Measurements from ENCODE around the gene ANKFN1. TPM values are rescaled to one million over a fixed set of nuclear protein-coding genes. Genes with fewer than 3 reads are reported as not detected.
"Not testable (repeated sequence)": the region's sequence is repeated elsewhere in the genome, so short reads cannot be mapped to it uniquely, and the experiment has no call there.

Gene ANKFN1
- total RNA-seq, 1 donor from 2014 or later, result not detected

- DNase-seq (ENCODE audit: low read depth in 2 of 2), result no peak
Observed at GRCh38 chr17:56347639-56348038, 194.4 kb downstream of the ANKFN1 start.

DNA sequence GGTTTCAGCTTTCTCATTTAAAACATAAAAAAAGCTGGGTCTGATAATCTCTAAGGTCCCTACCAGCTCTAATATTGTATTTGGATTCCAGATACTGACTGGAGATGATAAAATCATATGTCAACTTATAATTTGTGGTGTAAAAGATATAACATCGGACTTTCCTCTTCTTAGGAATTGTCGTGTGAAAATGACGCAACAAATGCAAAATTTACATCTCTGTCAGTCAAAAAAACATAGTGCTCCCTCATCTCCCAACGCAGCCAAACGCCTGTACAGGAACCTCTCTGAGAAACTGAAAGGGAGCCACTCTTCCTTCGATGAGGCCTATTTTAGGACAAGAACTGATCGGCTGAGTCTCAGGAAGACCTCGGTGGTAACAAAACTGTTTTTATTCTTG is 197.3 kb downstream of the ANKFN1 start:
- no peak for DNase-seq (ENCODE audit: low read depth in 2 of 2)

DNA sequence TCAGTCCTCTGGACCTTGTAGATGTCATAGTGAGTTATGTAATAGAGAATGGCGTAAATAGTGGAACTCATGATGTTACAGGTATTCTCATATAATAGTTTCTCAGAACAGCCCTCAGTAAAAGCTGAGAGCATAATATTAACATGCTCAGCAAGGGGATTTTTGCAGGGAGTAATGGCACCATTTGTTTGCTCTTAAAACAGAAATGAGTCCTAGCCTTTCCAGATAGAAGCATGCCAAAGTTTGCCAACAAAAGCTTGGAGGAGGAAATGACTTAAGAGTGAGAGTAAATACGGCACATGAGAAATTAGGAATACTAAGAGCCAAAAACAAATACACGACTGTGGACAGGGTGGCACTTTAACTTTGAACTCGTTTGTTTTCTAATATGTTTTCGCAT is 198.4 kb downstream of the ANKFN1 start:
- DNase-seq (ENCODE audit: low read depth in 2 of 2), result no peak

- no peak for DNase-seq (ENCODE audit: low read depth in 2 of 2)
Observed at GRCh38 chr17:56358651-56359050, 205.4 kb downstream of the ANKFN1 start.

- no peak for DNase-seq (ENCODE audit: low read depth in 2 of 2)
Observed at GRCh38 chr17:56359518-56359917, 206.2 kb downstream of the ANKFN1 start.

GRCh38 chr17:56367366-56367765 is 214.1 kb downstream of the ANKFN1 start:
- DNase-seq (ENCODE audit: low read depth in 2 of 2), result no peak

DNA sequence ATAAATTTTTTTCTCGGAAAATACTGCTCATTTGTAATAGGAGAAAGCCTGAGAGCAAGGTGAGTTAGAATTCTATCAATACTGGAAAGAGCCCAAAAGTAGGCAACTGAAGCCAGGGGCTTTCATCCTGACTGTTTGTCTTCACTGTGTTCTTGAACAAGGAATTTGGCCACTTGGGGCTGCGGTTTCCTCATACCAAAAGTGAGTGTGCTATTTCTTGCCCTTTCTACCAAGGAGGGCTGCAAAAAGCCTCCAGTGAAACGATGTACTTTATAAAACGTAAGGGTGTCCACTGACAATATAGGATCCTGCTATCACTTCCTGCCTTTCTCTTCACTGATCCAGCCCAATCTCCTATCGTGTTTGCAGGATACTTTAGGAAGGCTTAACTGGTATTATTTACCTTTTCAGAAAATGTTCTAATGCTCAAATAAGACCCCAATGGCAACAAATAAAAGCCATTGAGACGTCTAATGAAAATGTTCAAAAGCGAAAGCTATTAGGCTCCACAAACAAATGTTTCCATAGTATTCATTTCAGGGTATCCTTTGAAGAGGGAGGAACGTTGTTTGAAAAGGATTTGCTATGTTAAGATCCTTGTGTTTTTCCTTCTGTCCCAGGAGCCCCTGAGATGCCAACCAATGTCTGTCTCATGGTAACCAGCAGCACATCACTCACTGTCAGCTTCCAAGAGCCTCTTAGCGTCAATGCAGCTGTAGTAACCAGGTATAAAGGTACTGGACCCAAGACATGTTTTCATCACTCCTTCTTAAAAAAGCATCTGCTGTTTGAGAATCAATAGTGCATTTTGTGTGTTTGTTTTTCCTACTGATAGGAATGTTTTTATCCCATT is 220.9 kb downstream of the ANKFN1 start:
- DNase-seq (ENCODE audit: low read depth in 2 of 2), result no peak

GRCh38 chr17:56389356-56389755 is 236.1 kb downstream of the ANKFN1 start:
- no peak for DNase-seq (ENCODE audit: low read depth in 2 of 2)

GRCh38 chr17:56392321-56392720 is 239.0 kb downstream of the ANKFN1 start:
- DNase-seq (ENCODE audit: low read depth in 2 of 2), result no peak

DNA sequence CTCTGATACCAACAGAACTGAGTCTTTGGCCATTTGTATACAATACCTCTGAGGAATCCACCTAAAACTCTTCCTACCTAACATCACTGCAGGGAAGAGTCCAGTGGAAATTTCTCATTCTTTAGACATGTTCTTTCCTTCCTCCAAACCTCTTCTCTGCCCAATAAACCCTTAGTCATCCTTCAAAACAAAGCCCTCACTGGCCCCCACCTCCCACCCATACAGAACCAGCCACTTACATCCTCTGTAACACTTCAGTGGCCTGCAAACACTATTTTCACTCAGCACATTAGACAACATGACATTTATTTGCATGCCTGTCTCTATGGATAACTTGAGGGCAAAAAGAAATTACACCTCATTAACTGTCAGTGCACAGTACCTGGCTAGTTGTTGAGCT is 239.9 kb downstream of the ANKFN1 start:
- DNase-seq (ENCODE audit: low read depth in 2 of 2), result no peak

DNA sequence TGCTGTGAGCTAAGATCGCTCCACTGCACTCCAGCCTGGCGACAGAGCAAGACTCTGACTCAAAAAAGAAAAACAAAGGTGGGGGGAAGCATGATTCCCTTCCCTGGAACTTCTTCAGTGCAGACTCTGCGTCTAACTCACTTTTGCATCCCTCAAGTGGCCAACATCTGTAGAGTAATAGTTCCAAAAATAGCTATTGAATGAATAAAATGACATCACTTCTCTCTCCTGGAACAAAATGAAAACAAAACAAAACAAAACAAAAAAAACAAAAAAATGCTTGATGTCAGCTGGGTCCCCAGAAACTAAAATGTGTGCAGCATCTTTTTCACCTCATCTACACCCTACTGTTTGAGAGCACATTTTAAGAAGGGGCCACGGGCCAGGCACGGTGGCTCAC is 242.5 kb downstream of the ANKFN1 start:
- DNase-seq (ENCODE audit: low read depth in 2 of 2), result no peak

DNA sequence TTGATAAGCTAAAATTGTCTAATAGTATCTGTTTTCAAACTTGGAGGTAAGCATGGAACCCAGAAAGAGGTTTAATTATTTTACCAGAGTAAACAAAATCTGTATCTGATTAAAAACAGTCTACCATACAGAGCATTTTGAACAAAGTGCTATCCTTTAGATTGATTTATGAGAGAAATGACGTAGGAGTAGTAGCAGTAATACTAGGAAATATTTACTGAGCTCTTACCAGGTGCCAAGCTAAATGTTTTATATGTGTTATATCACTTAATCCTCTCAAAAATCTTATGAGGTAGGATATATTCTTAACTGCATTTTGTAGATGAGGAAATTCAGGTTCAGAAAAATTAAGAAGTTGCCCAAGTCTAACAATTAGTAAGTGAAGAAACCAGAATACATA is 253.8 kb downstream of the ANKFN1 start:
- no peak for DNase-seq (ENCODE audit: low read depth in 2 of 2)

- not testable (repeated sequence) for DNase-seq (ENCODE audit: low read depth in 2 of 2)
Observed at GRCh38 chr17:56412356-56412755, 259.1 kb downstream of the ANKFN1 start.

DNA sequence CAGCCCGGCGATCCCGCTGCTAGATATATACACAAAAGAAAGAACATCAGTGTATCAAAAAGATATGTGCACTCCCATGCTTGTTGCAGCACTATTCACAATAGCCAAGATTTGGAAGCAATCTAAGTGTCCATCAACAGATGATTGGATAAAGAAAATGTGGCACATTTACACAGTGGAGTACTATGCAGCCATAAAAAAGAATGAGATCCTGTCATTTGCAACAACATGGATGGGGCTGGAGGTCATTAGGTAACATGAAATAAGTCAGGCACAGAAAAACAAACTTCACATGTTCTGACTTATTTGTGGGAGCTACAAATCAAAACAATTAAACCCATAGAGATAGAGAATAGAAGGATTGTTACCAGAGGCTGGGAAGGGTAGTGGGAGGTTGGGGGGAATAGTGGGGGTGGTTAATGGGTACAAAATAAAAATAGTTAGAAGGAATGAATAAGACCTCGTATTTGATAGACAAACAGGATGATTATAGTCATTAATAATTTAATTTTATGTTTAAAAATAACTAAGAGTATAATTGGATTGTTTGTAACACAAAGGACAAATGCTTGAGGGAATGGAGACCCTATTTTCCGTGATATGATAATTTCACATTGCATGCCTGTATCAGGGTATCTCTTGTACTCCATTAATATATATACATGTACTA is 263.5 kb downstream of the ANKFN1 start:
- no peak for DNase-seq (ENCODE audit: low read depth in 2 of 2)

DNA sequence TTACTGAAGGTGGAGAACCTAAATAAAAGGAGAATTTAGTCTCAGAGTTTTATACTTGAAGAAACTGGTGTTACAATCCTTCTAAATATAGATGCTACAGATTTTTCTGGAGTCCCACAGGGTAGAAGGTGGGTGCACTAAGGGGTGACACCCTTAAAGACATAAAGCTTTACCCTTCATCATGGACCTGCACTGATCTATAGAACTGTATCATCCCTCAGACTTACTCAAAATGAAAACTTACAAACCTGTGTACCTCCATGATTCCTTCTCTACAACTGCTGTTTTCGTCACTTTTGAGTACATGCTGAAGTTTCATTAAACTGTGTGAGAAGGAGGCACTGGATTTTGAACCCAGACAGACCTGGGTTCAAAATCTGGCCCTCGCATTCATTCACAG is 270.7 kb downstream of the ANKFN1 start:
- no peak for DNase-seq (ENCODE audit: low read depth in 2 of 2)

DNA sequence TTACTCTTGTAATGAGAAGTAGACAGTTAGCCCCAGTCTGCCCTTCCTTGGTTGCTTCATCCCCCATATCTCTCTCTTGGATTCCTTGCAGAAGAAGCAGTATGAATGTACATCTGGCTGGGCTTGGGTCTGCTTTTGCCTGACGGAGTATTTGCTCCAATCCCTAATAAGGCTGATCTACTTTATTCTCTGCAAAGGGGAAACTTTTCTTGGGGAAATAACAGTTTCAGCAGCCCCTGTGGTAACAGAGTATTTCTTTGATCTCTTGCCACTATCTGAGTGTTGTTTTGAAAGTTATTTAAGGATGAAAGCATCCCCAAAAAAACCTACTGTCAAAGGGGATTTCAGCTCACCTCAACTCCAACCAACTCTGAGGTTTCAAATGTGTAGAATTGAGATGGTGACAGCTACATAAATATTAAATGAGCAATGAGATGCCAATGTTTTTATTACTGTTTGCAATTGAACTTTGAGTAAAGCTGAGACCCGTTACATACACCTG is 271.3 kb downstream of the ANKFN1 start:
- no peak for DNase-seq (ENCODE audit: low read depth in 2 of 2)

DNA sequence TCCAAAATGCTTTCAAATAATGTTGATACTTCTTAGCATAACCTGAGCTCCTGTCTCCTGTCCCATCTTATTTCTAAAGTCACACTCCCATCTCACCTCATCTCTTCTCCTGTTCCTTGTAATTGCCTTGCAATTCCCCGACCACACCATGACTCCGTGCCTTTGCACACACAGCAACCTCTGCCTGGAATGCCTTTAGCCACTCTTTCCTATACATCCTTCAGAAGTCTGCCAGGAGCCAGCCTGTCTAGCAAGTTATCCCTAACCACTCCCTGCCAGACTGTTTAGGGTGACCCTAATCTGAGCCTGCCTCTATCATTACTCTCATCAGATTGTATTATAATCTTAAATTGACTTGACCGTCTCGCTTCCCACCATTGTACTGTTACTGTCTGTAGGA is 272.2 kb downstream of the ANKFN1 start:
- no peak for DNase-seq (ENCODE audit: low read depth in 2 of 2)

DNA sequence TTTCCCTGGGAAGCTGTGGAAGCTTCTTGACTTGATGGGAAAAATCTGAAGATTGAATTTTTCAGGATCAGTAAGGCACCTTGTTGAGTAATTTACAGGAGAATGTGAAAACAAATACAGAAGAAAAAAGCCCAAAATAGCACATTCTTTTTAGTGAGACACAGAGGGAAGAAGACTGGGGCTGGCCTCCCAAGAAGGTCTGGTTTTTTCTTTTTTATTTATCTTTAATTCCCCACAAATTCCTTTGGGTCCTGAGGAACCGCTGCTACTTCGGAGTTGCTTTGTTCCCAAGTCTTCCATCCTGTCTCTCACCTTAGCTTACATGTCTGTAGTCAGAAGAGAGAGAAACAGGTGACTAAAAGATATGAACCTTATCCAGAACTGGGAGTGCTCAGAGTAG is 273.6 kb downstream of the ANKFN1 start:
- DNase-seq (ENCODE audit: low read depth in 2 of 2), result no peak

- DNase-seq (ENCODE audit: low read depth in 2 of 2), result no peak
Observed at GRCh38 chr17:56431736-56432135, 278.5 kb downstream of the ANKFN1 start.

- DNase-seq (ENCODE audit: low read depth in 2 of 2), result no peak
Observed at GRCh38 chr17:56432443-56432842, 279.2 kb downstream of the ANKFN1 start.

DNA sequence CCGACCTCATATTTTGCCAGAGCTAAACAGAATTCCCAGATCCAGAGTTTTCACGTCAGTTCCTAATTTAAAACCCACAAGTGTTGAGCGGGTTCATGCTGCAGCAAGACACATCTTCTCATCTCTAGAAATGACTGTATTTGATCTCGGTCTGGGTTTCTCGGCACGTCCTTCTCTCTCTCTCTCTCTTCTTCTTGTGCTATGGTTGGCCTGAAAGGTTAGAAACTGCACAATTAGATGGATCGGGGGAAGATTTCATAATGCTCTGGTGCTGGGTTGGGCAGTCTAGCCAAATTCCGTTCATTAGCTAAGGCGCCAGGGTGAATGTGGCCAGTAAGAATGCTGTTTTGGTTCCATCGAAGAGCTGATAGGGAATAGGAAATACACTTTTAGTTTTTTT is 281.3 kb downstream of the ANKFN1 start:
- no peak for DNase-seq (ENCODE audit: low read depth in 2 of 2)

DNA sequence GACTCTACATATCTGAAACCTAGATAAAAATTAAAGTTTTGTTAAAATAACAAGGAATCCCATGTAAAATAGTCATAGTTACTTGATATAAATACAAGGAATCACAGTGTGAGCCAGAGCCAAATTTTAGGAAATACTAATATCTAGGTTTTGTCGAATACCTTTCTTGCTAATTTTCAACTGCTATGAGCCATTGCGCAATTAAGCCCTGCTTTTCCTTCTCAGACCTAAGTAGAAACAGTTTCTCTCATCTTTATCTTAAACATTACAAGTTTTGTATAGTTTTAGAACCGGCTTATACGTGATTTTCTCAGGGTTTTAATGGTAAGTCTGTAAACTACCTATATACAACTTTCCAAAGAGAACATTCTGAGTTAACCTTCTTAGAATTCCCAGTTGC is 282.9 kb downstream of the ANKFN1 start:
- DNase-seq (ENCODE audit: low read depth in 2 of 2), result no peak

DNA sequence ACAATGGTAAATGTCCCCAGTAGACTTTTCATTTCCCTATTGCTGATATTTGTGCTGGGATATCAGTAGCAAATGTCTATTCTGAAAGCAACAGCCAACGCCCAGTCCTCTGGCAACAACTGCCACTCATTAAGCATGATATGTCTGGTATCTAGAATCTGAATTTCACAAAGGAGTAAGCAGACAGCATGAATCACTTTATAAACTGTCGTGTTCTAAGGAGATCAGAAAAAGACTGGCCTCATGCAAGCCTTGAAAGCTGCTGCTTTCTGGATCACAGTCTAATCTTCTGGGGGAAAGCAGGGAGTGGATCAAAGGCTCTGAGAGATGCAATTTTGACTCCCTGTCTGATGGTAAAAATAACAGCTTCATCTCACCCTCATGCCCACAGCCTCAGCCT is 287.1 kb downstream of the ANKFN1 start:
- no peak for DNase-seq (ENCODE audit: low read depth in 2 of 2)

All from dermis microvascular lymphatic vessel endothelial cell (primary cell).